NOMO-1 treated with DMSO at 0.1 percent for 48 hours (cell line): ENCODE results near the gene PSMD6.
A peak's percentile ranks its signal among the peaks of the same experiment; 100 is the strongest.

Experiments used
- DNase-seq: peaks from one replicate; lab custom pipeline; 2025; ENCODE audit not compliant: unreplicated experiment; lab: John Stamatoyannopoulos, UW

PSMD6 gene

DNA sequence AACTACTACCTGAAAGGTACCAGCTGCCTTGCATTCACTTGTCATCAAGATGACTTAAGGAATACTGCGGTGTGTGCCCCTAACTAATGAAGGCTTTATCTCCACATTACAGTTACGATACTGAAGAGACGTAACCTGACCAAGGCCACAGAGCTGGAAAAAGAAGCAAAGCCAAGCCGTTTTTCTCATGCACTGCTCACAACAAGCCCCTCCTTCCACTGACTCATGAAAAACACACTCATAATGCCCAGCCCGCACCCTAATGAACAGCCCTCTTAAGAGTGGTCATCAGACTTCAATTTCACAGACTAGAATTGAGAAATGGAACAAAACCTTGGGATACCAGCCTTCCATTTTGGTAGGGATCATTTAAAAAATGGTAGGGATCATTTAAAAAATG is 11.6 kb downstream of the PSMD6 start:
- no peak for DNase-seq

DNA sequence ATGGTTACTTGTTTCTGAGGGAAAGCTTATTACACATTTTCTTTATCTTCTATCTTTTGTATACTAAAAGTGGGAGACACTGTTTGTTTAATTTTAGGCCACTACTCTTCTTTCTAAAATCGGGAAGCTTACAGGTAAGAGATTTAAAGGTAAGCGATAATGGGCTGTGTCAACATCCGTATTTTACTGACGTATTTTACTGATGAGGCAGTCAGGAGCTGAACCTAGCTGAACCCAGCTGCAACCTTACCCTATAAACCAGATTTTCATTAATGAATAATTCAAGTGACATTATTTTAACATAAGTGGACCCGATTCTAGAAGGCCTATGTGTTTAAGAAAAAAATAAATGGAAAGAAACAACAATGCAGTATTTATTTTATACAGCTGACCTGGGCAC is 13.1 kb downstream of the PSMD6 start:
- no peak for DNase-seq

DNA sequence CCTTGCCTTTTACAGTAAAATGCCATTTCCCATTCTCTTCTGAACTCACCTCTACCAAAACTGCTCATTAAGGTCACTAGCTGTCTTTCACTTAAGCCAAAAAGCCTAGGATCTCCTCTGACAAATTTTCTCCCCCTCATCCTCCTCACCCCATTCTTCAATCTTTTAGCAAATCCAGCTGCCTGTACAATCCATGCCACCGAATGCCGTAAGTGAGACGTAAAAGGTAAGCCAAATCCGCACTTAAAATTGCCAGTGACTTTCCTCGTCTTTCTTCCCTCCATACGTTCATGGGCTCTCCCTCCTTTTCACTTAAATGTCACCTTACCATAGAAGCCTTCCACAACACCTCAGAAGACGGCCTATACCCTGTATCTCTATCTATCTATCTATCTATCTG is 13.8 kb downstream of the PSMD6 start:
- DNase-seq = no peak

DNA sequence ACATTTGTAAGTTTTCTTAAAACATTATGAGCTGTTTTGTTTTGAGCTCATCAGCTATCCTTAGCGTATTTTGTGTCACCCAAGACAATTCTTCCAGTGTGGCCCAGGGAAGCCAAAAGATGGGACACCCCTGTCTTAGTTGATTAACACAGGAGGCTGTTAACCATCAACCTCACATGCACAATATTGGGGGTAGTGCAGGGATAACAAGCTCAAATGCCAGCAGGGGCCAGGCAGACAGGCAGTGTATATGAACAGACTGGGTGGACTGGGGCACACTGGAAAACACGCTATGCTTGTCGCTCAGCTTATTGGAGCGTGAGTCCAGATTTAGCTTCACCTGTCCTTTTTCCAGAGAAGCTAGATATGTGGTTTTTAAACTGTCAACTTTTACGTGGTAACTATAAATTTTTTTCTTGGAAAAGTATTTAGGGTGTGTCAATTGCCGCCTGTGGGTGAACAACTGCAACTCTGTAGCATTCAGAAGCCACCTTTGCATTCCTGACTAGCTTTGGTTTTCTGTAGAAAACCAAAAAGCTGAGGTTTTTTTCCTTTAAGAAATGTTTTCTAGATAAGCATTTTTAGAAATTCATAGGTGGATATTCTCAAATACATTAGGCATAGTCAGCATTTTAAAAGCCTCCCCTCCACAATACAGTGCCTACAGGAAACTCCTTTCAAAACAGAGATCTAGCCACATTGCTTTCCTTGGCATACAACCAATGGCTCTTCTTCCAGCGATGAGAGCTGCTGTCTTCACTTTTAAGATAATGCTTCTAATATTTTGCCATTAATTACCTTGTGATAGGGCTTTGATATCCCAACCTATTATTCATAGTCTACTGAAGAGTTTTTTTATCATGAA is 14.6 kb downstream of the PSMD6 start:
- no peak for DNase-seq

DNA sequence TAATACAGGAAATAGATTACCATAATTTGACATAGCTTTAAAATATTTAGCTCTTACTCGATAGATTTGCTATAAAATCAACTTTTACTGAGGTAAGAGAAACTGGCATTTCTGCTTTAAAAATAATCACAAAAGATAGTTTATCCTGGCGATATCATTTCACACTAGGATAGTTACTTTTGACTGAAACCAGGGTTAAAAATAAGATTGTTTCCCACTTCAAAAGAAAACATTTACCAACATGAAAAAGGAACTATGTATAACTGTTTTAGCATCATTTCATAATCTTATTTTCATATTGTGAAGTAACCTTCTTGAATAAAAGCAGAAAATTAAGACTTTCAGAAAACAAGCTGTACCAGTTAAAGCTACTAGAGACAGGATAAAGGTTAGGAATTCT is 15.3 kb downstream of the PSMD6 start:
- DNase-seq = no peak

DNA sequence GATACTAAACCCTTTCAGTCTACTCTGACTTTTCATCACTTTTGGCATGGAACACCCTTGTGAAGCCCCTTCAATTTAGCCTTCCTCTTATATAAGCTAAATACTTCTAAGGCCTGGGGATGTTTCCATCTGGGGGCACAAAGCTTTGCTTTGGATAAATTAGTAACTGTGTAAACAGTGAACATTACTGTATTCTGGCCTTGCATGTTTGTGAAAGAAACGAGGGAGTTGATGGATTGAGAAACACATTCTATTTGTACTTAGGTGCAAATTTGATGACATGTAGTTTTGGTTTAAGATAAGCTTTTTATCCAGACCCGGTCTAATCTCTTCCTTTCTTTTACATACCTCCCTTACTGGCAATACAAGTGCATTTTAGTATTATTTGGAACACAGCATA is 19.7 kb downstream of the PSMD6 start:
- DNase-seq = no peak

DNA sequence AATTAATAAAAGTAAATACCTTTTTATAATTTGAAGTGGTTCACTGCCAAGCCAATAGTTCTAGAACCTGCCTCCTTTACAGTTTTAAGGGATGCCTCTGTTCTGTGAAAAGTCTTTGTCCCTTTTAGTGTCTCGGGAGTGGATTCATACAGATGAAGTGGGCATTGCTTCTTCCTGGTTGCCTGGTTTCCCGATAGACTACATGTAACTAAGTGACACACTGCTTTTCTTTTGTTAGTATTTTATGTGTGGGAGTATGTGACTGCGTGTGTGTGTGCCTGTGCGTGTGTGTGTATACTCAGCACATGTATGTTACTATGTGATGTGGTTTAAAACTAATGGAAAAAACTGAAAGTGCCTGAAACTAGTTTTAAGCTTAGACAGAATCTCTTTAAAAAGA is 21.1 kb downstream of the PSMD6 start:
- no peak for DNase-seq

DNA sequence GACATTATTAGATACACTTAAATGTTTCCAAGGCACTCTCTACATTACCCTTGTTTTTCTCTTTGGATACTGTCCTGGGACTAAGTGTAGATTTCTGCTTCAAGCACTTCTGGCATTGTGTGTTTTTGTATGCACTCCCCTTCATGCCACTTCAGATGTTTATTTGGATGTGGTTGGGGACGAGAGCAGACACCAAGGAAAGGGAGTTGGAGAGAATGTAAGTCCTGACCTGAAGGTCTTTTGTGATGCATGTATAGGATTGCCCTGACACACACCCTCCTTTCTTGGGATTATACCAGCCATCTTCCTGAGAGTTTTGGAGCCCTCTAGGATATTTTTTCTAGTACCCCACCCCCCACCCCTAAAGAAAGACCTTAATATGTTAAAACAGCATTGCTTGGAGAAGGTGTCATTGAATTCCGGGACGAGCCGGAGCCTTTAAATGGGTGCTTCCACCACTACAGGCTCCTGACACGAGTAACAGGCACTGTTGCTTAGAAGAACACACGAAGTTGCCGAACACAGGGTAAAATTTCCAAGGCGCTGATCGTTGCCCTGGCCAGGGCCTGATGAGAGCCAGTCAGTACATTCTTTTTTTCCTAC is 22.7 kb downstream of the PSMD6 start:
- no peak for DNase-seq

DNA sequence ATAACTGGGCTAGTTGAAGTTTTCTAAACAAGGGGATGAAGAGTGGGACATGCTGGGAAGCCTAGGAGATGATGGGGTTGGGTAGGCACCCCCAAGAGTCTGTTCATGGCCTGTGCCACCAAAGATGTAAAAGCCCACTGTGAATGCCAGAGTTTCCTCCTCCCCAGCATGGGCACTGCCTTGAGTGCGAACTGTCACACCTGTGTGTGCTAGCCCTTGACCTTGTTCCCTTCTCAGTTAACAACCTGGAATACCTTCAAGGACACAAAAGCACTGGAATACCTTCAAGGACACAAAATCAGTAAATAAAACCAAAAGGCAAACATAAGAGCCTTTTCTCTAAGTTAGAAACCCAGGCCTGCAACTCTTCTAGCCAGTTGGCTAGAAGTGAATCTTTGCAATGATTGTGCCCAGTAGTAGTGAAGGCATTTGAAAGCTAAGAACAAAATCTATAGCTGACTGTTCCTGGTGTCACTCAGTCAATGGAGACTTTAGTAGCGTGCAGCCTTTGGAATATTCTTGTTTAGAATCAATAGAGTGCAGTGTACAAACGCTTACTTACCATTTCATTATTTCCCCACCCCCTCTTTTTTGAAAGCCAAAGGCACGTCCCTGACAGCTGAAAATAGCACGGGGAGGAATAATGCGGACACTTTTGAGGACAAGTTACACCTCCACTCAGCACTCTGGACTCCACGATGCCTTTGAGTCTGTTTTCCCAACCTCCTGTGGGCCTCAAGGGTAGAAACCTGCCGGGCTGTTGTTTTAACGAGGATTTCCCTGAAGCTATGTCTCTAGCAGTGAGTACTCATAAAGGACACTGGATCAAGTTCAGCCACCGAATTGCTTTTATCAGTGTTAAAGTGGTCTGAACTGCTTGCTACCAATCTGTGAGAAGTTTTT is 24.2 kb downstream of the PSMD6 start:
- no peak for DNase-seq

DNA sequence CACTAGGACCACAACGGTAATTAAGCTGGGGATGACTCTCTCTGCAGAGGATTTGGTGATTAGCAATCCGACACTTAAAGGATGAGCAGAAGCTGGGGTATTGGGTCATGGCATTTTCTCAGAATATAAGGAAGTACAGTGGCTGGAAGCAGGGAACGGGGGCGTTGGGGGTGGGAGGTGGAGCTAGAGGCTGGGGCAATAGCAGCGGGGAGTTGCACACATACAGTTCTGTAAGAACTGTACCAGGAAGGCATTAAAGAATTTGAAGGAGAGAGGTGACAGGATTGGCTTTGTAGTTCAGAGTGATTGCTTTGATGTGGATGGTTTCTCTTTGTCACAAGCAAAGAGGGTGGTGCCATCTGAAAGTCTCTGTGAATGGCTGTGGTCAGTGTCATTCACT is 28.2 kb downstream of the PSMD6 start:
- DNase-seq = no peak

DNA sequence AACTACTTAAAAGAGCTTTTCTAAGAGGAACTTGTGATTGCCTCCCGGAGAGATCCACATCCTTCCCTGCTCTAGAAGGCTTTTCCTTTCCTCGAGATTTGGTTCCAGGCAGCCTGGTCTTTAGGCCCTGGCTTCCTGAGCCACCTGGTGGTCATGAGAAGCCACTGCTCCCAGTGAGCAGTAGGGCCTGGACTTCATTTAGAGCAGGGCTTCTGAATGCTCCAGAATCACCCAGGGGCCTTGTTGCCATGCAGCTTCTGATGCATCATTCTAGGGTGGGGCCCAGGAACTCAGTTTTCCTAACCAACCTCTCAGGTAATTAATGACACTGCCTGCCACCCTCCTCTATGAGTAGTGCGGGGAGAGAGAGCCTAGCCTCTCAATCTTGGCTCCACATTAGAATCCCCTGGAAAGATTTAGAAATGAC is 29.6 kb downstream of the PSMD6 start:
- DNase-seq = peak; percentile 36

DNA sequence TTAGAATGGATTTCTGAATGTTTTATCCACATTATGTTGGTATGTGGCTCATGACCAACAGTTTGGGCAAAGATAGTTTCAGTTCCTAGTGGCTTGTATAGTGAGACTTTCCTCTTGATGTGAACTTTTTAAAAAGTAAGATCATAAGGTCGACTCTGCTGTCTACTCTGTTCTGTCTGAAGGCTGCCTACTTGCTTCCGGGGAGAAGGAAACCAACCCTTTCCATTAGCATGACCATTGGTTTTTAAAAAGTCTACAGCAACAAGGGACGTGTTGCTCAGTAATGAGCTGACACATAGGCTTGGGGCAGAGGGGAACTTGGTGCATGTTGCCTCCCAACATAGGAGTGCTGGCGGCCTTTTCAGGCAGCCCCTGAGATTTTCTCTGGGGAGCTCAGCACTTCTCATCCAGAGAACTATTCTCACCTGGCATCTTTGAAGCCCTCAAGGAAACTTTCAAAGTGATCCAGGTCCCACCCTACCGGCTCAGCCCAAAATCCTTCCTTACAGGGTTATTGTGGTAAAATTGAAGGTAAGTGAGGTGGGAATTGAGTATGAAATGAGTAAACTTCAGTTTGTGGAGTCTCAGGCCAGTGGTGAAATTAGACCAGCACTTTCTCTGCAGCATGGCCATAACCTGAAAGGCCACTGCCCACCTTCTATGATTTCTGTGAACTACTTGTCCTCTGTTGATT is 30.6 kb downstream of the PSMD6 start:
- DNase-seq = no peak

DNA sequence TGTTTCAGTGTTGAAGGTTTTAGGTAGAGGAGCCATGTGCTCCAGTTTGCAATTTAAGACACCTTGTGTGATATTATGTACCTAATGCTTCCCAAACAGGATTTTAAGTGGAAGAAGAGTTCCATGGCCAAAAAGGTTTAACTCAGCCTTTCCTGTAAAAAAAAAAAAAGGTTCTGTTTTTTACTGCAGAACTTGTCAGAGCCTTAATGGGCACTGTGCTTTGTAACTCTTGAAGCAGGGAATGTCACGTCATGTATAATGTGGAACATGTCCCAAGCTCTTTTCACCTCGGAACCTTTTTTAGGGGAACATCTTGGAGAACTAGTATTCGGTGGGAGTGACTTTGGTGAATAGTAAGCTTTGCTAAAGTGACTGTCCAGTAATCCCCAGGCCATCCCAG is 31.6 kb downstream of the PSMD6 start:
- DNase-seq = no peak

DNA sequence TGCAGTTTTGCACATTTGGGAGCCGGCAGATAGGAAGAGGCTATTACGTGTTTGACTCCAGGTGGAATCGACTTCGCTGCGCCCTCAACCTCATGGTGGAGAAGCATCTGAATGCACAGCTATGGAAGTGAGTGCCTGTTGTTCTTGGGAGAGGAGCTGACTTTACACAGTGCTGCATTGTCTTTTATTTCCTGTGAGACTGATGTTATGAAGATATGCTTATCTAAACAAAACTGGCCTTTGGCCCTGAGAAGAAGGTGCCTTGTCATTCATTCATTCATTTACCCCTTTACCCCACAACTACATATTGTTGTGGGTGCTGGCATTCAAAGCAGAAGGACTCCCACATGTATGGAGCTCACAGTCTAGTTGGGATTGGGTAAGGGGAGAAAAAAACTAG is 32.6 kb downstream of the PSMD6 start:
- no peak for DNase-seq

DNA sequence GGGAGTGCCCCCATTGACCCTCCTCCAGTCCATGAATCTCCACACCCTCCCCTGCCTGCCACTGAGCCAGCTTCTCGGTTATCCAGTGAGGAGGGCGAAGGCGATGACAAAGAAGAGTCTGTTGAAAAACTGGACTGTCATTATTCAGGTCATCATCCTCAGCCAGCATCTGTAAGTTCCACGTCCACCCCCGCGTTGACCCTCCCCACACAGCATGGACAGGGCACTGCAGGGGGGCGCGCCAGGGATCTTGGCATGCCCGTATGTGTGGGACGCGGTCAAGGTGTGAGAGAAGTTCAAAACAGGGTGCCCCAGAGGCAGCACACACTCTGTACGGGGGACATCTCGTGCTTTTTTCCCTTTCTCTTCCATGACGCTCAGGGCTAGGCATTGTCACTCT is 33.1 kb downstream of the PSMD6 start:
- DNase-seq = no peak

DNA sequence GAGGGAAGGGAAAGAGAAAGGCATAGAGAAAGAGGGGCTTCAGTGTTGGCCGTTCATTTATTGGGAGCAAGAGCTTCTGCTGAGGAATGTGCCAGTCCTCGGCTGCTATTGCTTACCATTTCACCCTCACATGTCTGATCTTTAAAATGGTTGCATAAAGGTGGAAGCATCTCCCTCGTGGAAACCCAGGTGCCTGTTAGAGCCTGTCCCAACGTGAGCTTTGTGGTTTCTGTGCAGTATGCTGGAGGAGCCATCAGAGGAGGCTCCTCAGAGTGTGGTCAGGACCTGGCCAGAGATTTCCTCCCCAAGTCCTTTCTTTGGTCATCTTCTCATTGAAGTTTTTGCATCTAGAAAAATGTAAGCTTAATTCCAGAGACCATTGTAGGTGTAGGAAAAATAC is 34.4 kb downstream of the PSMD6 start:
- DNase-seq = no peak

DNA sequence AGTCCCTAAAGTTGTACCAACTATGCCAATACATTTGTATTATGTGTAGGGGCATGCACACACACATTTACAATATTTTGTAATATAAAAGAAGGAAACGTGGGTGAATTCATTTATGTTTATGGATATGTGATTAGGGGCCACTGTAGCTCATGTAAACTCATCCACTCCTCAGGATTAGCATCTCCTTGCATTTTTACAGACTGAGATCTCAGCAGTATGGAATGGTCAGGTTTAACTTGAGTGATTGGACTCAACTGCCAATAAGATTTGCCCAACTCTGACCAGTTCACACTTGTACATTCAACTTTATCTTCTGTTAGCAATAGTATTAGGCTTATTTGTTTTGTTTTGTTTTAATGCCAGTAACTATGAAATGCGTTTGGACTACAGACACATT is 36.5 kb downstream of the PSMD6 start:
- DNase-seq = no peak

DNA sequence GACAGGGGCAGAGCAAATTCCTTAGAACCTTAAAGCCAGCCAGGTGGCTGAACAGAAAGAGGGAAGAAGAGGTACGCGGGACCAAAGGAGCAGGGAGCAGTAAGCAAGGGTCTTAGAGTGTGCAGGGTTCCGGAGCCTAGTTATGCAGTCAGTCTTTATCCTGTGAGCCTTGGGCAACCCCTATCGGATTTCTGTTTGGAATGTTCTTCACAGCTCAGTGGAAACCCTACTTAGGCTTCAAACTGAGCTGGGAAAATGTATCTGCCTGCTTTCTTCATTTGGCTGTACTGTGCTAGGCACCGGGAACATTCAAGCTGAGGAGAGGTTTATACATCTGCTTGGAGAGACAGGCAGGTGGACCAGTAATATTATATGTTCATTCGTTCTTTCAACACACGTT is 37.1 kb downstream of the PSMD6 start:
- DNase-seq = no peak

DNA sequence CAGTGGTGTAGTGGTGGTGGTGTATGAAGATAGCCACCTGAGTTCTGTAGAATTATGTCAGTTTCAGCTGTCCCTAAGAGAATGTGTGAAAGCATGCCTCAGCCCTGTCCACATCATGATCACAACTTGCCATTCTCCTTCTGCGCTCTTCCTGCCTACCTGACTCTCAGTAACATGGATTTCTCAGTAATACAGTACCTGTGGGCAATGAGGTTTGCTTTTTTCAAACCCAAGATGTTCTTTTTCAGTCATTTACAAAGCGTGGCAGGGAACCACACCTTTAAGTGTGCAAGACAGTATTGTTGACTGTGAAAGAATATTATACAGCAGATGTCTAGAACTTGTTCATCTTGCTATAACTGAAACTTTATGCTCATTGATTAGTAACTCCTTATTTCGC is 38.9 kb downstream of the PSMD6 start:
- DNase-seq = no peak

DNA sequence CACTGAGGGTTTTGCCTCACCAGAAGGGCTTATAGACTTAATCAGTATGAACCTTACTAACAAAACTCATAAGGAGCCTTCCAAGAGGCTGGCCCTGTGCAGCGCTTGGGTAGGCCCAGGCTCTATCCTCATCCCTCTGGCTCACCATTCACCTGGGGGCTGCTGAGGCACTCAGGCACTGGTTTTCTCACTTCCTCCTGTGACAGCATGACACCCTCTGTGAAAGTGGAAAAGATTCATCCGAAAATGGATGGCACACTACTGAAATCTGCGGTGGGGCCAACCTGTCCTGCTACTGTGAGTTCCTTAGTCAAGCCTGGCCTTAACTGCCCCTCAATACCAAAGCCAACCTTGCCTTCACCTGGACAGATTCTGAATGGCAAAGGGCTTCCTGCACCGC is 41.3 kb downstream of the PSMD6 start:
- DNase-seq = peak; percentile 8

DNA sequence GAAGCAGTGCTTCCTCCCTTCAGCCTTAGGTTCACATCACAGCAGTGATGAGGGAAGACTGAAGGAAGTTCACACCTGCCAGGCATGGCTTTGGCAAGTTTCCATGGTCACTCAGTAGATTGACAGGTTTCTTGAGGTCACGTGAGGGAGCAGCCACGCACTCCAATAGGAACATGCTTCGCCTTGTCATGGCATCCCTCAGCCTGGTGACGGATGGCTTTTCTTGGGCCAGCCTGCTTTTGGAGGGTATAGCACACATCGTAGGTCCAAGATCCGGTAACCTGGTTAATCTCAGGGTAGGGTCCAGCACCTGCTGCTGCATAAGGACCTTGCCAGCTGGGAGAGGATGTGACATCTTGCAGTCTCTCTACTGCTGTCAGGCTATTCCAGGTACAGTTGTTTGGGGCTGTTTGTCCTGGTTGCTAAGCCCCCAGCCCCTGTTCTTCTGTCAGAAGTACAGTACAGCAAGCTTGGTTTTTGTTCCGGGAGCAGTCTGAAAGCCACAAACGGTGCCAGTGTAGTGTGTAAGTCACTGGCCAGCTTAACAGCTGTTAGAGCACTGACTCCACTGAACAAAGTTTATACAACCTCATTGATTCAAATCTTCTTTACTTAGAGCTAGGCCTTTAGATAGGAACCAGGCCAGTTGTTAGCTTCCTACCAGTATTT is 42.3 kb downstream of the PSMD6 start:
- no peak for DNase-seq
